RPMI8226 (cell line): ENCODE data around the gene HIBADH.

Experiments
- DNase-seq: peaks from one replicate; pipeline ENCODE4 v3.0.0-alpha.2; 2015

The HIBADH gene

GRCh38 chr7:27634671-27635493 is 27.8 kb downstream of the HIBADH start:
- no peak for DNase-seq

- no peak for DNase-seq
Observed at GRCh38 chr7:27633062-27633461, 29.6 kb downstream of the HIBADH start.

- no peak for DNase-seq
Observed at GRCh38 chr7:27631391-27631790, 31.3 kb downstream of the HIBADH start.

- DNase-seq = no peak
Observed at GRCh38 chr7:27627146-27627545, 35.5 kb downstream of the HIBADH start.

GRCh38 chr7:27619492-27619891 is 43.2 kb downstream of the HIBADH start:
- no peak for DNase-seq

- no peak for DNase-seq
Observed at GRCh38 chr7:27617651-27618381, 44.9 kb downstream of the HIBADH start.

- DNase-seq = no peak
Observed at GRCh38 chr7:27616914-27617548, 45.7 kb downstream of the HIBADH start.

- DNase-seq = no peak
Observed at GRCh38 chr7:27616186-27616491, 46.5 kb downstream of the HIBADH start.

- no peak for DNase-seq
Observed at GRCh38 chr7:27615420-27616185, 47.1 kb downstream of the HIBADH start.

- no peak for DNase-seq
Observed at GRCh38 chr7:27614095-27614494, 48.6 kb downstream of the HIBADH start.

- no peak for DNase-seq
Observed at GRCh38 chr7:27611059-27611458, 51.6 kb downstream of the HIBADH start.

- no peak for DNase-seq
Observed at GRCh38 chr7:27608776-27609495, 53.7 kb downstream of the HIBADH start.

GRCh38 chr7:27607210-27607606 is 55.5 kb downstream of the HIBADH start:
- DNase-seq = no peak

- no peak for DNase-seq
Observed at GRCh38 chr7:27606270-27607209, 56.1 kb downstream of the HIBADH start.

- peak; percentile 32 for DNase-seq
Observed at GRCh38 chr7:27605689-27606269, 56.9 kb downstream of the HIBADH start.

GRCh38 chr7:27605283-27605682 is 57.4 kb downstream of the HIBADH start:
- DNase-seq = no peak

- no peak for DNase-seq
Observed at GRCh38 chr7:27603813-27604212, 58.9 kb downstream of the HIBADH start.

GRCh38 chr7:27602766-27603165 is 59.9 kb downstream of the HIBADH start:
- DNase-seq = no peak

- no peak for DNase-seq
Observed at GRCh38 chr7:27601217-27601616, 61.5 kb downstream of the HIBADH start.

- DNase-seq = no peak
Observed at GRCh38 chr7:27600247-27600646, 62.4 kb downstream of the HIBADH start.

- no peak for DNase-seq
Observed at GRCh38 chr7:27595009-27595408, 67.7 kb downstream of the HIBADH start.
